ENCODE data around the gene MGAT5B.

DNA sequence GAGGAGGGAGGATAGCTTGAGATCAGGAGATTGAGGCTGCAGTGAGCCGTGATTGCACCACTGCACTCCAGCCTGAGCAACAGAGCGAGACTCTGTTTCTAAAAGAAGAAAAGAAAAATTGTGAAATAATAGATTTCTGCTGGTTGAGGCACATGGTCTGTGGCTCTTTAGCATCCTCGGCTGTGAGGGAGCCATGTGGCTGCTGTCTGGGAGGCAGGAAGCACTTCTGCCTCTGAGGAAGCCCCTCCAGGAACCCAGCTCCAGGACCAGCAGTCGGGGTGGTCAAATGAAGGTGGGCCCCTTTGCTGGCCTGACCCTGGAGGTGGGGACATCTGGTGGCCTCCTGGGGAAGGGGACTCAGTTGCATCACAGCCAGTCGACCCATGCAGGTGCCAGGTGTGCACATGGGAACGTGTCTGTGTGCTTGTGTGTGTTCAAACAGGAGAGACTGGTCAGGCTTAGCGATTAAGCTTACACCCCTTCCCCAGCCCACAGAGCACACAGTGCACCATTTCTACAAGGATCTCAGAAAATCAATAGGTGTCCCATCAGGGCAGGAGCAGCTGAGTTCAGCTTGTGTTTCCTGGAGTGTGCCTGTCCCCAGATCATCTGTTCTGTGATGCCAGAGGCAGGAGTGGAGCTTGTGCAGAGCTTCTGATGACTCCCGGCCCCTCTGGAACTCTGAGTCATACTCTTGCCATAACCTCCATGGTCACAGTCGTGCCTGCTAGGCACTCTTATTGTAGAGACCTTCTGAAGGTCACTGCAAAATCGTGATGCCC is 24.3 kb upstream of the MGAT5B start:
- no peak for TF ChIP-seq POLR2A (IDR thresholded peaks at IDR 0.05)
- TF ChIP-seq, protein P1, sequence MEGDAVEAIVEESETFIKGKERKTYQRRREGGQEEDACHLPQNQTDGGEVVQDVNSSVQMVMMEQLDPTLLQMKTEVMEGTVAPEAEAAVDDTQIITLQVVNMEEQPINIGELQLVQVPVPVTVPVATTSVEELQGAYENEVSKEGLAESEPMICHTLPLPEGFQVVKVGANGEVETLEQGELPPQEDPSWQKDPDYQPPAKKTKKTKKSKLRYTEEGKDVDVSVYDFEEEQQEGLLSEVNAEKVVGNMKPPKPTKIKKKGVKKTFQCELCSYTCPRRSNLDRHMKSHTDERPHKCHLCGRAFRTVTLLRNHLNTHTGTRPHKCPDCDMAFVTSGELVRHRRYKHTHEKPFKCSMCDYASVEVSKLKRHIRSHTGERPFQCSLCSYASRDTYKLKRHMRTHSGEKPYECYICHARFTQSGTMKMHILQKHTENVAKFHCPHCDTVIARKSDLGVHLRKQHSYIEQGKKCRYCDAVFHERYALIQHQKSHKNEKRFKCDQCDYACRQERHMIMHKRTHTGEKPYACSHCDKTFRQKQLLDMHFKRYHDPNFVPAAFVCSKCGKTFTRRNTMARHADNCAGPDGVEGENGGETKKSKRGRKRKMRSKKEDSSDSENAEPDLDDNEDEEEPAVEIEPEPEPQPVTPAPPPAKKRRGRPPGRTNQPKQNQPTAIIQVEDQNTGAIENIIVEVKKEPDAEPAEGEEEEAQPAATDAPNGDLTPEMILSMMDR (IDR thresholded peaks at IDR 0.05): no peak

Measured in lower leg skin (tissue), 3 donors.